NCI-H1105 (cell line): ENCODE data around the gene FHOD3.

Experiments used
- DNase-seq: peaks from one replicate; lab custom pipeline; 2025; lab: John Stamatoyannopoulos, UW

FHOD3 gene

GRCh38 chr18:36667811-36668210, 370.3 kb downstream of the FHOD3 start:
- DNase-seq, result no peak

GRCh38 chr18:36668349-36668748, 370.8 kb downstream of the FHOD3 start:
- no peak for DNase-seq

- peak; percentile 96 for DNase-seq
These were observed 375.2 kb downstream of the FHOD3 start for GRCh38 chr18:36672437-36673344.

GRCh38 chr18:36673452-36673851, 375.9 kb downstream of the FHOD3 start:
- DNase-seq, result no peak

DNA sequence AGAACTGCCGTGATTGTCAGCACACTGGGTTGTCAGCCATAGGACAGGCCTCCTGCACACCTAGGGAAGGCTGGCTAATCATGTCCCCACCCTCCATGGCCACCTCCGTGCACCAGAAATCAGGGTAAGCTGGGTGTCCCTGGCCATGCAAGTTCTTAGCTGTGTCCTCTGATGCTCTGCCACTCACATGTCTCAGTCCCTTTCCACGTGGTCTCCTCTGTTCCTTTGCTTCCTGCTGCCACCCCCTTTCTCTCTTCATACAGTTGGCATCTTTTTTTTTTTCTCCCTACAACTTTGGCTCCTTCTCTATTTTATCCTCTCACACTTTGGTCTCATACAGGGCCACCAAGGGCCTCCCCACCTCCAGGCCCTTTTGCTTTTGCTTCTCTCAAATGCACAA, 377.6 kb downstream of the FHOD3 start:
- DNase-seq, result no peak

- no peak for DNase-seq
These were observed 378.0 kb downstream of the FHOD3 start for GRCh38 chr18:36675542-36675941.

DNA sequence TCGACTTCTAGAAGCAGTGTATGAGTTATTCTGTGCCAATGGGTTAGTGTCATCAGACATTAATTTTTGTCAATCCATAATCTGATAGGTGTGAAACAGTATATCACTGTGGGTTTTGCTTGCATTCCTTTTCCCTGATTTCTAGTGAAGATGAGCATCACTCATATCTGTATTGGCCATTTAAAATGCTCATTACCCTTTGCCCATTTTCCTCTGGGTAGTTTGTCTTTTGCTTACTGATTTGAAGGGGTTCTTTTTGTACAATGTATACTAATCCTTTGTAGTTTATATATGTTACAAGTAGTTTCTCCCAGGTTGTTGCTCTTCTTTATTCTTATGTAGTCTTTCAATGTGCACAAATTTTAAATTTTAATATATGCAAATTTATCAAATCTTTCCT, 379.1 kb downstream of the FHOD3 start:
- DNase-seq, result no peak

- DNase-seq, result no peak
These were observed 382.5 kb downstream of the FHOD3 start for GRCh38 chr18:36680042-36680441.

- no peak for DNase-seq
These were observed 388.1 kb downstream of the FHOD3 start for GRCh38 chr18:36685580-36685979.

- DNase-seq, result peak; percentile 61
These were observed 390.8 kb downstream of the FHOD3 start for GRCh38 chr18:36688020-36688965.

DNA sequence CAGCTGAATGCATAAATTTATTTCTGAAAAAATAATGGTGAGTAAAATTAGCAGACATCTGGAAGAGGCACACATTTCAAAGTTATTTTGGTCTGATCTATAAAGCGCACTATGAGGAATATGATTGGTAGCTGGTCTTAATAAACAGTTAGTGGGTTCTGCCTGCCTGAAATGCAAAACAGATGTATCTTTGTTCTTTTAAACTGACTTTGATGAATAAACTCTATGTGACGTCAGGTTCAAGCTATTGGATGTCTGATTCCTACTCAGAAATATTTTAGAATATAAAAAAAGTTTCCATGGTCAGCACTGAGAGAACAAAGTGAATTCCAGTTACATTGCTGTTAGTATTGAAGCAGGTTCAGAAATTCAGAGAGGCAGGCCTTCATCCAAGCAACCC, 394.9 kb downstream of the FHOD3 start:
- DNase-seq, result no peak

- DNase-seq, result no peak
These were observed 395.4 kb downstream of the FHOD3 start for GRCh38 chr18:36692921-36693332.

GRCh38 chr18:36693931-36694620, 396.6 kb downstream of the FHOD3 start:
- DNase-seq, result peak; percentile 16

- DNase-seq, result no peak
These were observed 398.3 kb downstream of the FHOD3 start for GRCh38 chr18:36695806-36696205.

- no peak for DNase-seq
These were observed 400.4 kb downstream of the FHOD3 start for GRCh38 chr18:36697905-36698304.

DNA sequence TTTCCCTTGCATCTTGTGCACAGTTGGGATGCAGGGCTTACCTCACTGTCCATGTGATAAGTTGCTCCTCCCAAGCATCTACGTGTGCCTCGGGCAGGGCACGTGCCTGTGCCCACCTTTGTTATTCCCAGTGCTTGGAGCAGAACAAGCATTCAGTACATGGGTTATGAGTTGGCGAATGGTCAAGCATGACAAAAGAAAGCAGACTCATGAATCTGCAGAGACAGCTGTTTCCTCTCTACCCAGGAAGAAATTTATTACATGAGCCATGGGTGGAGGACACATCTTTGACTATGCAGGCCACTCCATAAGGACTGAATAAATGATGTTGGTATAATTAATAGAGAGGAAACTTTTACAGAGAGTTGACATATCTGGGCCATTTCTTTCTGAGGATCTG, 403.4 kb downstream of the FHOD3 start:
- DNase-seq, result no peak

DNA sequence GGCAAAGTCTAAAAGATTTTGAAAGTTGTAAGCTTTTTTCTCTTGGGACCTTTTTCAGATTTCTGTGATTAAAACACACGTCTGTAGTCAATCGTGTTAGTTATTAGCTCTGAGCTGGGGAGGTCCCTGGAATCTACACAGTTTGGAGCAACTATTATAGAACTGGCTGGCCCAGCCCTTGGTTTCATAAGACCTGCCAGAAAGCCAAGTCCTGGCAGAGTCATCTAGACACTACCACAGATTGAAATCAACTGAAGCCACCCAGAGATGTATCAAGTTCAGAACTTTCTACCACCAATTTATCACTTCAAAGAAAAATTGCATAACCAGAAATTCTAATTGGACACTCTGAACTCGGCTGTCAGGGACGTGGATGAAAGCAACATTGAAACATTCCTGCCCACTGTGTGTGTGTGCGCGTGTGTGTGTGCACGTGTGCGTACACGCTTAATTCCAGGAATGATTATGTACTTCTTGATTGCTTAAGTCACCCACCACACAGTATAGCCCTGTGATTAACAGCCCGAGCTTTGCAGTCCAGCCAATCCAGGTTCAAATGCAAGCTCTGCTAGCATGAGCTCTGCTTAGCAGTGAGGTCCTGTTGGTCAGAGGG, 405.0 kb downstream of the FHOD3 start:
- no peak for DNase-seq

- no peak for DNase-seq
These were observed 406.6 kb downstream of the FHOD3 start for GRCh38 chr18:36704156-36704555.

DNA sequence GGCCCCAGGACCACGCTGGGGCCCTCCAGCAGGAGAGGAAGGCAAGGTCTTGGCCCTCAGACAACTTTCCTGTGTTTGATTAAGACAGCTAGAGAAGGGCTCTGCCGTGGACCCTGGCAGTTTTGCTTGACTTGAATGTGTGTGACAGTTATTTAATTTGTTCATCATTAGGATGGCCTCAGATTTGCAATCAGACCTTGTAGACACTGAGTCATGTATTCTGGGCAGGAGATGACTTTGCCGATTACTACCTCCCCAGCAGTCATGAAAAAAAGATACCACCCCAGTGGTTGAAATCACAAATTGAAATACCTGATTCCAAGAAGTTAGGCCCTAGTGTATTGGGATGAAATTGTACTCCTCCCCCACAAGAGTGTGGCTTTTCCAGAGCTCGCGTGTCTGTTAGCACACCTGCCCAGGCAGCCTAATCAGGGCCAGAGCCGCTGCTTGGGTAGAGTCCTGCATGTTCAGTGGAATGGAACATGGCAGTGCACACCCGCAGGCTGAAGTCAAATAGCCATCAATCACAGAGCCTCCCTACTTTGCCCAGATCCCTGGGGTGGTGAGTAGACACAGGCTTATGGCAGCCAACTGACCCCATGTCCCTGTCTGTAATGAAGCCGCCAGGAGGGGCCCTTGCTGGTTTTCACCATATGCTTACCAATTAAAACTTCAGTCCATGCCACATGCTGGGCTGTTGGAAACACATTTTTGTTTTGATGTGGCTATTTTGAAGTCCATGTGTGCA, 408.8 kb downstream of the FHOD3 start:
- no peak for DNase-seq

DNA sequence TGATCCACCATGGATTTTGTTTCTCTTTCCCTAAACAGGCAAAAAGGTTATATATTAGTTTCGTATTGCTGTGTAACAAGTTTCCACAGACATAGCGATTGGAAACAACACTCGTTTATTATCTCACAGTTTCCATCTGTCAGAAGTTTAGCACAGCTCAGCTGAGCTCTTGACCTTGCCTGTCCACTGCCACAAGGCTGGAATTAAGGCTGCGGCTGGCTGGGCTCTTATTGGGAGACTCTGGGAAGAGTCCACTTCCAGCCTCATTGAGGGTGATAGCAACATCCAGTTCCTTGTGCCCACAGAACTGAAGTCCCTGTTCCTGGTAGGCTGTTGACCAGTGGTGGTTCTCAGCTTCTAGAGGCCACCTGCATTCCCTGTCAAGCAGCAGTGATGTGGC, 410.9 kb downstream of the FHOD3 start:
- no peak for DNase-seq

- DNase-seq, result no peak
These were observed 411.8 kb downstream of the FHOD3 start for GRCh38 chr18:36709315-36709714.
